HG02870 (cell line): Measurements from ENCODE around the gene RAMACL.

ENCODE experiments used
- ATAC-seq: cut with Tn5 transposase; IDR thresholded peaks from one replicate; pipeline ENCODE4 v1.9.1; 2021; ENCODE audit warnings: mild to moderate bottlenecking, moderate library complexity; ENCODE audit not compliant: unreplicated experiment

The RAMACL gene

GRCh38 chr6:166618866-166619761 is 32.6 kb upstream of the RAMACL start:
- ATAC-seq = no peak

GRCh38 chr6:166618251-166618650 is 31.8 kb upstream of the RAMACL start:
- ATAC-seq = no peak

DNA sequence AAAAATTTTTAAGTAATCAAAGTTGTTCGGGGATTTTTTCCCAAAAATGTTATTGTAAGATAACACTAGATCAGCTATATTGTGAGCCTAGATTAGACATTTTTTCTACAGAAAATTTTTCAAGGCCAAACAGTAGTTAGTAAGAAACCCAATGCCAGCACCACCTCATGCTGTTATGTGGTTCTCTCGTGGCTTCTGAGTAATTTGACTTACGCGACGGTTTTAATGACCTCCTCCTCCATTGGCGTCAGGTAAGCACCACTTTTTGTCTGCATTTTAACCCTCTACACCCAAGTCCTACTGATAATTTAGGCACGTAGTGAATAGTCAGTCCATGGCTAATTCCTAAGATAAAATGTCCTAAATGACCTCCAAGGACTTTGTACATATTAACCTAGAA is 30.9 kb upstream of the RAMACL start:
- ATAC-seq = no peak

- no peak for ATAC-seq
Measured at GRCh38 chr6:166616261-166617238, 30.1 kb upstream of the RAMACL start.

- no peak for ATAC-seq
Measured at GRCh38 chr6:166615059-166615770, 28.7 kb upstream of the RAMACL start.

DNA sequence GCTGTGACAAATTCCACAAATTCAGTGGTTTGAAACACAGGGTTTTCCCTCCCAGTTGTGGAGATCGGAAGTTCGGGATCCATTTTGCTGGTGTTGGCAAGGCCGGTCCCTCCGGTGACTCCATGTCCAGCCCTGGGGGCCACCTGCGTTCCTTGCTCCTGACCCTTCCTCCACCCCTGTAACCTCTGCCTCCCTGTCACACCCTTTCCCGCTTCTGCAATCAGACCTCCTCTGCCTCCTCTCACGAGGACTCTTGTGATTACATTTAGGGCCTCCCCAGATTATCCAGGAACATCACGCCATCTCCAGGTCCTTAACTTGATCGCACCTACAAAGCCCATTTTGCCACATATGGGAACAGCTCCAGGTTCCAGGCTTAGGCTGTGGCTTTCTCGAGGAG is 28.1 kb upstream of the RAMACL start:
- no peak for ATAC-seq

DNA sequence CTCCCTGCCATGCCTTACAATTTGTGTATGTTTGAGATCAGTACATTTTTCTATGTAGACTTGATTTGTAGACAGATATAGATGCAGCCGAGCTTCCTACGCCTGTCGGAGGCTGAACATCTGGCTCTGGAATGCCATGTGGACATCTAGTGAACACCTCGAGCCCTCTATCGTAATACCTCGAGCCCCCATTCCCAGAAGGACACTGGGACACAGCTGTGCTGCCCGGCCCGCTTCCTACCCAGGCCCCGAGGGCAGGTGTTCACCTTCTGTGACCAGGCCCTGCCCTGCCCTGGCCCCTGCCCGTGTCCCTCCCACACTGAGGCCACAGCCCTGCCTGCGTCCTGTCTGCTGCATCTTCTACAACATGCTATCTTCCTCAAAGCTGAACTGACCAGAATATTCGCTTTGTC is 27.7 kb upstream of the RAMACL start:
- ATAC-seq = no peak

DNA sequence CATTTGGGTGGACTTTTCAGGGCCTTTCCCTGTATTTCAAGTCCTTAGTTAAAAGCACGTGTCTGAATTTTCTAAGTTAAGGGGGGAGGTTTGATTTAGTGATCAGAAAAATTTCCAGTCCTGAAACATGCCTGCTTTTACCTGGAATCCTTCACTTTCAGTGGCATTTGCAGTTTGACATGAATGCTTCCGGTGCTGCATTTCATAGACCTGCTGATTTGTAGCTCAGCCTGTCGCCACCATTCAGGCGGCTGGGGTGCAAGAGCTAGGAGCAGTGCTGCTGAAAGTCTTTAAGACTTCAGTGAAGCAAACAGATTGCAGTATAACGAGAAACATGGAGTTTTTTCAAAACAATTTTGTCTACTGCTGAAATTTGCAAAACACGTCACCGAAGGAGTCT is 26.5 kb upstream of the RAMACL start:
- ATAC-seq = no peak

DNA sequence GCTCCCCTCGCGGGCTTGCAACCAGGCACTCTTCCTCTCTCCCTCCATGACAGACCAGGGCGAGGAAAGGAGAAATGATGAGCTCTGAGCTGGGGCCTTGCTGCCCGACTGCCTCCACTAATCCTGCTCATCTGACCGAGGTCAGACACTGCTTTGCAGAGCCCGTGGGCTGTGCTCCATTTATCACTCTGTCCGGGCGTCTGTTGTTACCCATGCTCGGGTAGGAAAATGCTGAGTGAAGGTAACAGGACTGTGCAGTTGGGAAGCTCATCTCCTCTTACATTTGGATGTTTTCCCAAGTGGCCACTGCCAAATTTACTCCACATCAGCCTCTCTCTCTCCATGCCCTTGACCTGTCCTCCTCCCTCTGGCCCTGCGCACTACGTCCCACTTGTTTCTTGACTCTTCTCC is 26.0 kb upstream of the RAMACL start:
- no peak for ATAC-seq

GRCh38 chr6:166611631-166612030 is 25.2 kb upstream of the RAMACL start:
- ATAC-seq = no peak

DNA sequence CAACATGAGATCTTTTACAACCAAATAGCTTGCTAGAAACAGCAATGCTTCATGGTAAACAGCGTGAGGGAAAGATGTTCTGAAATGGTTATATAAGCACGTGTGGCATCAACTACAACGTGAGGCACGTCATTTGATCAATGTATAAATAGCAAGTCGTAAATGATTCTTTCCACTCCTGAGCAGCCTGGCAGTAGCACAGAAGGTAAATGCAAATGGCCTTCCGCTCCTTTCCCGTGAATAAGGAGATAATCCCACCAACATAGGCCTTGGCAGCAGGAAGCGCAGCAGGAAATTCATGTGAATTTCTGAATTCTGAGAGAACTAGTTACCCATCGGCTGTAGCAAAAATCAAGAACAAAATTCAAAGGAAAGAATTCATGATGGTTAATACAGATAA is 23.6 kb upstream of the RAMACL start:
- no peak for ATAC-seq

DNA sequence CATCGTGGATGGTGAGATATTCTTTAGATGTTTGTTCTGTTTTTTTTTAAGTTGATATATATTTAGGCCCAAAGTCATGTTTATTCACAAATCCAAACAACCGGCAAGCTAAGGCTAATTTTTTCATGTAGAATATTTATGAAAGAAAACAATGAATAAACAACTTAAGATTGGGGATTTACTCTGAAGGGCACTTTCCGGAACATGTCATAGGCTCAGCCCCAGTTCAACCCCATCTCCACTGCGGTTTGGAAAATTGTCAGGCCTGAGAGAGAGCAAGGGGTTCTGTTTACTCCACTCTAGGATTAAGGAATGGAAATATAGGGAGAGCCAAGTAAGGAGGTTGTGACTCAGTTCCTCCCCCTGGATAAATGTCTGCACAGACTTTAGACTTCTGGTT is 22.3 kb upstream of the RAMACL start:
- no peak for ATAC-seq

GRCh38 chr6:166605752-166606151 is 19.3 kb upstream of the RAMACL start:
- no peak for ATAC-seq

DNA sequence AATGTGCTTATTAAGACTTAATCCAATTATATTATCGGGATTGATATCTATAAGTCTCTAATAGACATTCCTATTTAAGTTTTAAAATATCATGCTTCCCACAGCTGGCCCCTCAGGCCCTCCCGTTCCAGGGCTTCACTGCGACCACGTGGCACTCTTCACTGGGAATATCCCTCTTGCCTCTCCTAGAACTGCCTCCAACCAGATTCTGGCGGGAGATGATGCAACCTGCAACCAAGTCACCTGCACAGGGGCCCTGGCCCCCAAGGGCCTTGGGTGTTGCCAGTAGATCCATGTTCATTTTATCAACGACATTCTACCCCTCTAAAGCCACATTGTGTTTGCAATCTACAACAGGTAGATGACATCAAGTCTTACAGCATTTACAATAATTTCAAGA is 18.4 kb upstream of the RAMACL start:
- no peak for ATAC-seq

DNA sequence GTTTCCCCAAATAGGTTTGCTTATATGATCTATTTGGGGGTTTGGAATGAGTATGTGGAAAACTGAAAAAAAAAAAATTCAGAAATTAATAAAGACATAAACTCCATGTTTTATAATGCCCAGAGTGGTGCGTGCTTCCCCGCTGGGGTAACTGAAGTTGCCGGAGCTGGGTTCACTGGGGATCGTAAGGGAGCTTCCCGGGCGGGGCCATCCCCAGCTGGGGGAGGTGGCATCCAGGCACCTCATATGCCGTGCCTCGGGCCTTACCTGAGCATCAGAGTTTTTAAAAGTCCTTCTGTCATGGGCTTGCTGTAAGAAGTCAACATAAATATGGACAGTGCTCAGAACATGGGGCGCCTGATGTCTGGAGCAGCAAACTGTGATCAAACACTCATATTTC is 17.9 kb upstream of the RAMACL start:
- no peak for ATAC-seq

DNA sequence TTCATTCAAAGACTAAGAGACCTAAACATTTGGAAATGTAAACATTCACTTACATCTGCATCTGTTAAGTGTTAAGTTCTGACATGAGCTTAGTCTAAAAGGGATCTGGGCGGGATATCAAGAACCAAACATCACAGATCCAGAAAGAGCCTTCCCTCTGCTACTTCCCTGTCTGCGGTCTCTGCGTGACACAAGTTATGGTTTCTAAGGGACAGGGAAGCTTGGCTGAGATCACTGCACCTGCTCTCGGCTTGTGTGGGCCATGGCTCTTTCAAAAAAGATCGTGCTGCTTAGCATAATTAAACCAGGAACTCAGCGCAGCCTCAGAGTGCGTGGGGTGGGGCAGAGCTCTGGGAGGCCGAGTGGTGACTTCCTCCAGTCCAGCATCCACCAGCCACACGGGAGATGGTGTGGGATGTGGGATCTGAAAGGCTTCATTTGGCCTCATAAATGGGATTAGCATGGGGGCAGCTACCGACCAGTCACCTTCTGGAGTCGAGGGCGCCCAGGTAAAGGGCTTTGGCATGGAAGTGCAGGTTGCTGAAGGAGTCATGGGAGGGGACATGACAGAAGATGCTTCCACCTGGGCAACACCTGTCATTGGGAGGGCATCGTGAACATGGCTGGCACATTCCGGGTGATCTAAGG is 16.7 kb upstream of the RAMACL start:
- no peak for ATAC-seq

- no peak for ATAC-seq
Measured at GRCh38 chr6:166601956-166602355, 15.5 kb upstream of the RAMACL start.

GRCh38 chr6:166600931-166601330 is 14.5 kb upstream of the RAMACL start:
- no peak for ATAC-seq

DNA sequence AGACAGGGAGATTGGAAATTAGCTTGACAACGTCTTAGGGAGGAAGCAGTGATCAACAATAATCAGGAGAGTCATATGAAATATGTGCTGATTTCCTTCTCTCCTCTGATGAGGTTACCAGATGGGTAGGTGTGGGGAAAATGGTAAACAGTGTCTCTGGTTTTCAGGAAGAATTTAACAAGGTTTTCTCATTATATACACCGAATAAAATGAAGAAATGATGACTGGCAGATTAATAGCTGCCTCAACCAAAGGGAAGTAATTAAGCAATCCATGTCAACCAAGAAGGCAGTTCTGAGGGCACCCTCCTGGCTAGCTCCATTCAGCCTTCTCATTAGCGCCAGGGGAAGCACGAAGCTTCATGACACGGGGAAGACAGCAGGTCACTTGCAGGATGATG is 12.7 kb upstream of the RAMACL start:
- no peak for ATAC-seq

- ATAC-seq = no peak
Measured at GRCh38 chr6:166598441-166599138, 12.1 kb upstream of the RAMACL start.
